Mucosa of stomach (tissue), 1 donor: ENCODE results near the gene RNU1-4.
"Not testable (repeated sequence)": the region's sequence is repeated elsewhere in the genome, so short reads cannot be mapped to it uniquely, and the experiment has no call there.

Experiments used
- H3K27me3 ChIP-seq: one replicate; pipeline ENCODE4 v1.7.0; 2013; ENCODE audit warnings: mild to moderate bottlenecking, low read length; ENCODE audit not compliant: control insufficient read depth, insufficient read depth
- H3K36me3 ChIP-seq: one replicate; pipeline ENCODE4 v1.7.0; 2013; ENCODE audit warnings: low read length; ENCODE audit not compliant: control insufficient read depth, insufficient read depth
- H3K4me1 ChIP-seq: one replicate; pipeline ENCODE4 v1.7.0; 2013; ENCODE audit warnings: mild to moderate bottlenecking, low read length; ENCODE audit not compliant: control insufficient read depth, insufficient read depth
- H3K4me3 ChIP-seq: one replicate; pipeline ENCODE4 v1.7.0; 2013; ENCODE audit warnings: low read length
- H3K9ac ChIP-seq: one replicate; pipeline ENCODE4 v1.7.0; 2013; ENCODE audit warnings: mild to moderate bottlenecking, low read length, moderate library complexity
- H3K9me3 ChIP-seq: one replicate; pipeline ENCODE4 v1.7.0; 2013; ENCODE audit warnings: mild to moderate bottlenecking, low read length, moderate library complexity; ENCODE audit not compliant: control insufficient read depth
- donor health status: Pancreatic carcinoma.

RNU1-4 gene

DNA sequence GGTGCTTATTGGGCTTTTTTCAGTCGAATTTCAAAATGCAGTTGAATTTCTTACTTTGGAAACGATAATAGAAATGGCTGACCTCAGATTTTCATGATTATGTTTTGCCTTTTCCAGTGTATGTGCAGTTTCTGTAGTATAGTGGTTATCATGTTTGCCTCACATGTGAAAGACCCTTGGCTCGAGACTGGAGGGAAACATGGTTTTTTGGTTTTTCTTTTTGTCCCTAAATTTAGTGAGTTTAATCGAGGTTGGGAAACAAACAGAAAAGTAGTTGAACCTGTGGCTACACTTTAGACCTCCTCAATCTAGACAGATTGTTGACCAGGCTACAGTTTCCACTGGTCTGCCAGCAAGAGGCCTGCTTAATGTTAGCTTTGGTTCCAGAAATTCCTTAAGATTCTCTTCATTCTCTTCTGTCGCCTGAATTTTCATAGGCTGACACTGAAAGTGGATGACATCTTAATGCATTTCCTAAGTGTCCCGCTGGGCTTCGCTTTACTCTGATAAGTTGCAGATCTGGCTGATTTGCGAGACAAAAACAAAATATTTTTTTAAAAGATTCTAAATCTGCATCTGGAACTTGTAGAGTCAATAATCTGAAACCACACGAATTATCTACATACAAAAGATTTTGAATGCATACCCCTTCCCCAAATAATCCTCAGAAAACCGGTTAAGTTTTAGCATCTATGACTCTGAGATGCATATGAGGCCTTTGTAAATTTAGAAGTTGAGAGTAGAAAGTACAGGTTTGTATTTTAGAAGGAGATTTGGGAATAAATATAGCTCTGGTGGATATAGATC lies 14.7 kb upstream of the RNU1-4 start:
- not testable (repeated sequence) for H3K9me3 ChIP-seq, H3K4me3 ChIP-seq, H3K36me3 ChIP-seq, H3K9ac ChIP-seq, H3K27me3 ChIP-seq, H3K4me1 ChIP-seq

- Histone ChIP-seq H3K36me3 (no peaks in the 10 kb centered on the region), H3K9ac (no peak overlapping the region), H3K4me1 (no peaks in the 10 kb centered on the region), H3K4me3 (no peak overlapping the region), H3K27me3 (no peaks in the 10 kb centered on the region), H3K9me3 (no peaks in the 10 kb centered on the region)
Measured at GRCh38 chr1:16727190-16728111, 12.9 kb upstream of the RNU1-4 start.

- H3K36me3 ChIP-seq, H3K4me3 ChIP-seq: not testable (repeated sequence)
Measured at GRCh38 chr1:16728243-16728949, 11.9 kb upstream of the RNU1-4 start.

GRCh38 chr1:16732254-16732896 lies 7.9 kb upstream of the RNU1-4 start:
- not testable (repeated sequence) for H3K9ac ChIP-seq, H3K27me3 ChIP-seq, H3K36me3 ChIP-seq, H3K9me3 ChIP-seq, H3K4me3 ChIP-seq, H3K4me1 ChIP-seq

More at GRCh38 chr1:16728243-16728949, 11.9 kb upstream of the RNU1-4 start:
- H3K27me3 ChIP-seq, H3K9me3 ChIP-seq, H3K9ac ChIP-seq, H3K4me1 ChIP-seq: not testable (repeated sequence)

DNA sequence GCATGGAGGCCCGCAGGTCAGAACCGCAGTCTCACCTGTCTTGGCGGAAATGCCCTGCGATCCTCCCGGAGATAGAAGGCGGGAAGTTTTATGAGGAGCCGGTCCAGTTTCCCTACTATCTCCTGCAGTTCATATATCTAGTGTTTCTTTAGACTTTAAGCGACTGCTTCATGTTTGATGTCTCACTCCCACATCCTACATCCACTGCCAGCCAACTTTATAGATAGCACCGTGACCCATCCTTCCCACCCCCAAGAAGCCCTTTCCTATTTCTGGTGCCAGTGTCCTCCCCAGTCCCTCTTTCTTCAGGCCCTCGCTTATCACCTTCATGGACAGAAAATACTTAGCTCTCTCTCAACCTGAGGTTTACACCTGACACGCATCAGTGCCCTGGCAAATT lies 914 bp downstream of the RNU1-4 start:
- not testable (repeated sequence) for H3K9me3 ChIP-seq, H3K9ac ChIP-seq, H3K27me3 ChIP-seq, H3K36me3 ChIP-seq, H3K4me1 ChIP-seq, H3K4me3 ChIP-seq

- H3K4me1 ChIP-seq, H3K36me3 ChIP-seq, H3K27me3 ChIP-seq, H3K9ac ChIP-seq, H3K4me3 ChIP-seq, H3K9me3 ChIP-seq: not testable (repeated sequence)
Measured at GRCh38 chr1:16747660-16748059, 7.3 kb downstream of the RNU1-4 start.

DNA sequence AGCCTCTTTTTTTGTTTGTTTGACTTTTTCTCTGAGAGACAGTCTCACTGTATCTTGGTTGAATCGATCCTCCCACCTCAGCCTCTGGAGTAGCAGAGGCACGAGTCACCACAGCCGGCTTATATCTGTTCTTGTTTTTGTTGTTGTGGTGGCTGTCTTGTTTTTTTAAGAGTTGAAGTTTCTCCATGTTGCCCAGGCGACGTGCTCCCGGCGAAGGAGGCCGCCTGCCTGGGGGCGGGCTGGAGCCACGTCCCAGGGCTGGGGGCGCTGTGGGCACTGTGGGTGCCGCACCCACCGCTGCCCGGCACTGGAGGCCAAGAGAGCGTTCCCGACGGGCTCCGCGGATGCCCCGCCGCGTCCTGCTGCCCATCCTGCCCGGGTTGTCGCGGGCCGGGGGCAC lies 8.4 kb downstream of the RNU1-4 start:
- H3K4me3 ChIP-seq, H3K27me3 ChIP-seq, H3K9me3 ChIP-seq, H3K4me1 ChIP-seq, H3K36me3 ChIP-seq, H3K9ac ChIP-seq: not testable (repeated sequence)

GRCh38 chr1:16749910-16750888 lies 9.9 kb downstream of the RNU1-4 start:
- H3K9me3 ChIP-seq, H3K4me1 ChIP-seq, H3K9ac ChIP-seq, H3K27me3 ChIP-seq, H3K4me3 ChIP-seq, H3K36me3 ChIP-seq: not testable (repeated sequence)

- not testable (repeated sequence) for H3K27me3 ChIP-seq, H3K9ac ChIP-seq, H3K9me3 ChIP-seq, H3K36me3 ChIP-seq, H3K4me1 ChIP-seq, H3K4me3 ChIP-seq
Measured at GRCh38 chr1:16752770-16753169, 12.5 kb downstream of the RNU1-4 start.

- H3K36me3 ChIP-seq, H3K9me3 ChIP-seq, H3K4me1 ChIP-seq, H3K4me3 ChIP-seq, H3K9ac ChIP-seq, H3K27me3 ChIP-seq: not testable (repeated sequence)
Measured at GRCh38 chr1:16755385-16755784, 15.1 kb downstream of the RNU1-4 start.

- not testable (repeated sequence) for H3K4me3 ChIP-seq, H3K4me1 ChIP-seq, H3K36me3 ChIP-seq, H3K9ac ChIP-seq, H3K9me3 ChIP-seq, H3K27me3 ChIP-seq
Measured at GRCh38 chr1:16755932-16756331, 15.6 kb downstream of the RNU1-4 start.
